Fibroblast of skin of right quadriceps (primary cell): ENCODE results near the gene FBH1.
"Not testable (repeated sequence)": the region's sequence is repeated elsewhere in the genome, so short reads cannot be mapped to it uniquely, and the experiment has no call there.

ENCODE experiments used
- DNase-seq: peaks from one replicate; pipeline ENCODE4 v3.0.0-alpha.2; 2013

FBH1 gene

DNA sequence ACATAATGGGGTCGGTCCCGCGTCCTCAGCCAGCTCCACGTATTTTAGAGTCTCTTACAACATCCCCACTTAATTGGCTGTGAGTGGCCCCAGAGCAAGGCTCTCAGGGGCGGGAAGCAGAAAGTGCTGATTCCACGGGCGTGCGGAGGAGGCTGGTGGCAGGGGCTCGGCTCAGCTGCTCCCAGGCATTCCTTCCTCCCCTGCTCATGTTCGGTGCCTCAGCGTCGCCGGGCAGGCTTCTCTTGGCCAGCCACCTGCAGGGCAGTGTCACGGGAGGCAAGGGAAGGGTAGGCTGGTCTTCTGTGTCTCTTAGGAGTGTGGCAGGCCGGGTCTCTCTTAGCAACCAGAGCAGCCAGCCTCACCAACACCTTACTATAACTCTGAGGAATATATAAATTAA is 53.5 kb downstream of the FBH1 start:
- peak; percentile 28 for DNase-seq

DNA sequence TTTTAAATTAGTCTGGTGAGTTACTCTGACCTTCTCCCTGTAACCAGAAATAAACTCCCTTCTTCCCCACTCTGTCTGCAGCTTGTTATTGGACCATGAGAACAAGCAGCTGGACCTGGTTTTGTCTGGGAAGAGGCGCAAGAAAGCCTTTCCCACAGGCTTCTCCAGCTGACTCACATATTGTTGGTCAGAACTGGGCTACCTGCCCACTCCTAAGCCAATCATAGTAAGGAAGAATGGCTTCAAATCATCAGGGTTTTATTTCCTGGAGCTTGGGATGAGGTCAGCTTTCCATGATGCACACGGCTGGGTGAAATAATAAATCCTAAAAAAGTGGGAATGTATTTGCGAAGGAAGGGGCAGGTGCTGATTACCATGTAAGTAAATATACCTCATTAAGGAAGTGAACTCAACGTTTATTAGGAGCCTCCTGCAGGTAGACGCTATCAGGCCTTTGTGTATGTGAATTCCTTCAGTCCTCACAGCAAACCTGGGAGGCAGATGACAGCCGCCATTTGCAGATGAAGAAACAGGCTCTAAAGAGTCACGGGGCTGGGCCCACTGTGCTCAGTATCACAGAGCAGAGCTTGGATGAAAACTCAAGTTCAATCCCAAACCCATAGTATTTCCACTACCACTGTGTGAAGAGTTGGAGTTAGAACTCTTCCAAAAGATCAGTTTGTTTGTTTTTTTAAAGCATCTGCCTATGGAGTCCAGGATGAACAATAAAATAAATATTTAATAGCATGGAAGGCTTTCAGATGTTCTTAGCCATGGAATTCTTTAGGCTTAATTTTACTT is 54.5 kb downstream of the FBH1 start:
- DNase-seq, result peak; percentile 99

DNA sequence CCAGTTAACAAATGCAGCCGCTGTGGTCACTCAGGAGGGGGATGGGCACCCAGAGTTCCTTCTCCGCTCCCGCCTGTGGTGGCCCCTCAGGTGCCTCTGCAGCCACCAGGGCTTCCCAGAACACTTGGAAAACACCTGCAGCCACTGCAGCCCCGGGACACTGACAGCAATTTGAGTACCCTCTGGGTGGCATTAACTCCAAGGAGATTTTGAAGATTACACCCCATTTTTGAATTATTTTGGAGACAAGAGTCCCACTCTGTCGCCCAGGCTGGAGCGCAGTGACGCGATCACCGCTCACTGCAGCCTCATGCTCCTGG is 55.1 kb downstream of the FBH1 start:
- no peak for DNase-seq

DNA sequence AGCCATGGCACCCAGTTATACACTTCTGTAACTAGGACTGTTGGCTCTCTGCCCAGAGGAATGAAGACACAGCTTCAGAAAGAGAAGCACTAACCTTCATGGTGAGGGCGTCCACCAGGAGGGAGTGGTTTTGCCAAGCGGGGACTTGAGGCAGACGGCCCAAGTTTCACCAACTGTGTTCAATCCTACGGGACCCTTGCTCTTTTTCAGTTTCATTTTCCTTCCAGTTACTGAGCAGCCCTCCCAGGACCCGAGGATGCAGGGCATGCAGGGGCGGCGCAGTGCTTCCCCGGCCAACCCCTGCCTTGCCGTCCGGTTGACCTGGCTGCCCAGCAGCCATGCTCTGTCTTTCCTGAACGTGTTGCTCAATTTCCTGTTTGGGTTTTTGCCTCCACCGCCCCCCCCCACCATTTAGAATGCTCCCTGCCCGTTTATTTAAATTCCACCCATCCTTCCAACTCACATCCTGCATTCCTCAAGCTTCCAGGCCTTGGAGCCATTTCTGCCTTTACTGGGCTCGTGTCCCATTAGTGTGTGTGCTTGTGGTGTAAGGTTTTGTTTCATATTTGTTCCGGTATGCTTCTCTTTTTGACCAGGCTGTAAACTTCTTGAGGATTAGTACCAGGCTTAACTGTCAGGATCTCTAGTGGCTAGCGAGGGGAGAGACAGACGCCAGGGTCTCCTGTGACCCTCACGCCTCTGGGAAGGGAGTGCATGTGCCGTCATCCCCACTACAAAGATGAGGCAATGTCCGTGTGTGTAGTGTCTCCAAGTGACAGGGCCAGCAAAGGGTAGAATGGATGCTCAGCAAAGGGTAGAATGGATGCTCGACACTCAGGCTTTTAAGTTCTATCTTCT is 55.7 kb downstream of the FBH1 start:
- DNase-seq, result peak; percentile 93

DNA sequence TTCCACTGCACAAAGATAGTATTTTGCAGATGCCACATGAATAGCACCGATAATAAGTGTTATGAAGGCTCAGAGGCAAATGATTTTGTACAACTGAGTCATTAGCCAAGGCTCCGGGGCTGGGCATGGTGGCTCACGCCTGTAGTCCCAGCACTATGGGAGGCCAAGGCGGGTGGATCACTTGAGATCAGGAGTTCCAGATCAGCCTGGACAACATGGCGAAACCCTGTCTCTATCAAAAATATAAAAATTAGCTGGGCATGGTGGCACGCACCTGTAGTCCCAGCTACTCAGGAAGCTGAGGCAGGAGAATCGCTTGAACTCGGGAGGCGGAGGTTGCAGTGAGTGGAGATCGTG is 56.4 kb downstream of the FBH1 start:
- not testable (repeated sequence) for DNase-seq

DNA sequence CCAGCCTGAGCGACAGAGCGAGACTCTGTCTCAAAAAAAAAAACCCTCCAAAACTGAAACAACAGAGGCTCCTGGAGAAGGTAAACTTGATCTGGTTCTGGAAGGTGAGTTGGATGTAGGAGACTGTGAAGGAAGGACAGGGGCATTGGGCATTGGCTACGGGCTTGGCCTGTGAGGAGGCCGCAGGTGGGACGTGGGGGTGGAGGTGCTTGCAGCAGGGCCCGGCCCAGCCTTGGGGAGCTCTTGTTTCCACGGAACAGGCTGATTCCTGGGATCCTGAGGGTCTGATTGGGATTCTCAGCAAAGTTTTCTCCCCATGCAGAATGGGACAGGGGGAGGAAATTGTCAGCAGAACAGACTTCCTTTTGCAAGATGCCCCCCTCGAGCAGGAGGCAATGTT is 56.7 kb downstream of the FBH1 start:
- no peak for DNase-seq

DNA sequence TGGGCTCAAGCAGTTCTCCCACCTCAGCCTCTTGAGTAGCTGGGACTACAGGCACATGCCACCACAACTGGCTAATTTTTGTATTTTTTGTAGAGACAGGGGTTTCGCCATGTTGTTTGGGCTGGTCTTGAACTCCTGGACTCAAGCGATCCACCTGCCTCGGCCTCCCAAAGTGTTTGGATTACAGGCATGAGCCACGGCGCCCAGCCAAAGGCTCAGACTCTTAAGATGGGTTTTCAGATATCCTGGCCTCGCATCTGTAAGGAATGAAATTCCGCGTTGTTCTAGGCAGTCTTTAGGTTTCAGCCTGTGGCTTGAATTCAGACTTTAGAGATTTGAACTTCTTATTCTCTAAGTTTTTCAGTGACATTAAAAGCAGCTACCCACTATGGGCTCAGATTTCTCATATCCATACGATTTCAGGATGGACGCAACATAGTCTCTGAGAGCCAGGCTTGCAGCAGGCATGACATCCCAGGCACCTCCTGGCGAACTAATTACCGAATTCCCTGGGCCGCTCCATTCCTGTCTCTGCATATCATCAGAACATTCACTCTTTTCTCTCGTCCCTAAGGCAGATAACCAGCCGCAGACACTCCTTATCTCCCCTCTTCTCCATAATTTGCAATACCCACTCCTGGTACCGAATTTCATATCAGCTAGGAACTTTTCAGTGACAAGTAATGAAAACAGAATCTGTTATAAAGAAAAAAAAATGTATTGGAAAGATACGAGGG is 57.6 kb downstream of the FBH1 start:
- no peak for DNase-seq

DNA sequence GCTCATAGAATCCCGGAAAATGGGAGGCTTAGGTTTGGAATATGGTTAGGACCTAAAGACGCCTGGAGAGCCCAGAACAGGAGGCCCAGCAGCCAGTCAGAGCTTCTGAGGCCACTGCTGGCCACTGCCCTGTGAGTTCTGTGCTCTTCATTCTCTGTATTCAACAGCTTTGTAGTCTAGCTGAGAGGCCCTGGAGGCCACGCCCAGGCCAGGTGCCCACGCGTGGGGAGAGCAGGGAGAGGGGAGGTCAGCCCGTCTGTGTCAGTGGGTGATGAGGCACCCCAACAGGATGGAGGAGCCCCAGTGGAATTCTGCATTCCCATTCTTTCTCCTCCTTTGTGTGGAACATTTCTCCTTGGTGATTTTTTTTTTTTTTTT is 58.2 kb downstream of the FBH1 start:
- DNase-seq, result no peak

DNA sequence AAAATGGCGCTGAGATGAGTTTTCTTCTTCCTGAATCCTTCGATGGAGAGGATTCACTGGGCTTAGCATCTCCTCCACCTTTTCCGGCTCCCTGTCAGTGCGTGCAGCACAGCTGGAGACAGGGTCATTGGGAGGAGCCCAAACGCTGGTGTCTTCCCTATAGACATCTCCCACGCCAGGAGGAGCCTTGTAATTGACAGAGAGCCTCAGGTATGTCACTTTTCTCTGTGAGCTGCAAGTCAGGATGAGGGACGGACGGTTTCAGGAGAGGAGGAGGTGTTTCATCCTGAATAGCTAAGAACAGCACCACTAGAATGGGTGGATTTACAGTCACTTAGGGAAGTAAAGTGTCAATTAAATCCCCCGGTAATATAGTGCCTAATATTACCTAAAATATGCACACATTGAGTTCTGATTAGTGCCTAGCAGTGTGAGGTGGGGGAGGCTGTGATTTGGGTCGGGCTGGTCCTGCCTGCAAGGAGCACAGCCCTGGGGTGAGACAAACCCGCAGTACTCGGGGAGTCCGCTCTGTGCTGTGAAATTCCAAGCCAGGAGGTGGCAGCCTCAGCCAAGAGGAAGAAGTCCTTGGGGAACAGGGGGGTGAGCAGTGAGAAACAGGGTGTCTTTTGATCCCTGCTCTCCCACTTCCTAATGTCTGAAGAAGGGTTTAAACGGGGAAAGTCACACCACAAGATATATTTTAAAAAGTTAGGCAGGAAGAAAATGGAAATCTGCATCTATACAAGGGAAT is 59.1 kb downstream of the FBH1 start:
- DNase-seq, result peak; percentile 60

DNA sequence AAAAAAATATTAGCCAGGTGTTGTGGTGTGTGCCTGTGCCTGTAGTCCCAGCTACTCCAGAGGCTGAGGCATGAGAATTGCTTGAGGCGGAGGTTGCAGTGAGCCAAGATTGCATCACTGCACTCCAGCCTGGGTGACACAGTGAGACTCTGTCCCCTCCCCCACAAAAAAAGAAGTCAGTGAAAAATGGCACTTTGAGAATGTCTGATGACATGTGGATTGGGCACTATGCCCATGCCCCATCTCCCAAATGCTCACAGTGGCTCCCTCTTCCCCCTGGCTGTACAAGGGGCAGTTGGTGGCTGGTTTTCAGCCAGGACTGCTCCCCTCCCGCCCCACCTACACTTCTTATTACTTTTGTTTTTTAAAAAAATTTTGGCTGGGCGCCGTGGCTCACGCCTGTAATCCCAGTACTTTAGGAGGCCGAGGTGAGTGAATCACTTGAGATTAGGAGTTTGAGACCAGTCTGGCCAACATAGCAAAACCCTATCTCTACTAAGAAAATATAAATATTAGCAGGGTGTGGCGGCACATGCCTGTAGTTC is 61.2 kb downstream of the FBH1 start:
- no peak for DNase-seq

DNA sequence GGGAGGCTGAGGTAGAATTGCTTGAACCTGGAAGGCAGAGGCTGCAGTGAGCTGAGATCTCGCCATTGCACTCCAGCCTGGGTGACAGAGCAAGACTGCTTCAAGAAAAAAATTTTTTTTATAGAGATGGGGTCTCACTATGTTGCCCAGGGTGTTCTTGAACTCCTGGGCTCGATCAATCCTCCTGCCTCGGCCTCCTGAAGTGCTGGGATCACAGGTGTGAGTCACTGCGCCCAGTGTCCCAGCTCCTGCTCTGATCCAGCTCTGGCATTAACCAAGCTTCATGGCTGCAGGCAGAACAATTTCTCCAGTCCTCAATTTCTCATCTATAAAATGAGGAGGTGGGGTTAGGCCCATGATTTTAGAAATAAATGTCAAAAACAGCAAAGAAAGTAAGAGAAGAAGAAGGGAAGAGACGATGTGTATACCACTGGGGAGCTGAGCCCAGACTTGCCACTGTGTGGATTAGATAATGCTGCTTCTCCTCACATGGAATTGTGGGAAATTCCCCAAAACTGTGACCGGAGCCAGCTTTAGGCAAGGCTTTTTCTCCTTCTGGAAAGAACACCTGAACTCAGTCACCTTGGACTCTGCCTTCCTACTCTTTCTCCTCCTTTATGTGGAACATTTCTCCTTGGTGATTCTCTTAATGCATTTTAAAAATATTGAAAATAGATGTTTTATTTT is 61.8 kb downstream of the FBH1 start:
- no peak for DNase-seq

DNA sequence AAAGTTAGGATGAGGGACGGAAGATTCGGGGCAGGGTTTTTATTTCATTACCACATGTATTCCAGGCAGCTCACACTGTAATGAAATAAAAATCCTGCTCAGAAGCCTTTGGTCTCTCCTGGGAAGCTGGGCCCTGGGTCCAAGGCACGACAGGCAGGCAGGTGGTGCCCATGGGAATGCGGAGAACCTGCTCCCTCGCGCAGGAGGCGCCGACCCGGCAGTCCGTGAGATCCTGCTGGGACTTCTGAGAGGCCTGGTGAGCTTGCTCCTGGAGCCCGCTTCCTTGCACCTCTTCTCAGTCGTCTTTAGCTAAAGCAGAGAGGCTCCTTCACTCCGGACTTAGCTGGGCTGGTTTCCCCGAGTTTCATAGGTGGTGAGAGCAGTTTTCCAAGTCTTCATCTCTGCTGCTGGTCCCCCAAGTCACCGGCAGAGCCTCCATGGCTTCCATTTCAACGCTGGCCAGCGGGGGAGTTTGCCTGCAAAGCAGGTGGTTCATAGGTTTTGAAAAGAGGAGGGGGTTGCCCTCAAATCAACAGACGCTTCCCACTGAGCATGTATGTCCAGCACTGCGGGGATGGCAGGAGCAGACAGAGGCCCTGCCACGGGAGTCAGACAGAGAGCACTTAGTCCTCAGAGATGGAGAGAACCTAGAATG is 62.8 kb downstream of the FBH1 start:
- no peak for DNase-seq

DNA sequence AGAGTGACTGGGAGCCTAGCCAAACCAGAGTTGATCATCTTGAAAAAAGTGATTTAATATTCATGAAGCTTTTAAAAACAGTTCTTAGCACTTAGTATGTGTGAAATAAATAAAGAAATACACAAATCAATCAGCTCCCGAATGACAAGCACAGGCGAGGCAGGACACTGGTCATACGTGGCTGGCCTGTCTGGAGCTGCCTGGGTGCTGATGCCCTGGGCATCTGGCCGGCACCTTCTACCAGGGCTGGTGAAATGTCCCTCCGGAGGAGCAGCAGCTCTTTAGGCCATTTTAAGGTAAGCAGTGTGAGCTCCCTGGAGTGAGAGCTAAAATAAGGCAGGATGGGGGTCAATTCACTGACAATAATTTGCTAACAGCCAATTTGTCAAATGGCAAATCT is 63.6 kb downstream of the FBH1 start:
- no peak for DNase-seq

DNA sequence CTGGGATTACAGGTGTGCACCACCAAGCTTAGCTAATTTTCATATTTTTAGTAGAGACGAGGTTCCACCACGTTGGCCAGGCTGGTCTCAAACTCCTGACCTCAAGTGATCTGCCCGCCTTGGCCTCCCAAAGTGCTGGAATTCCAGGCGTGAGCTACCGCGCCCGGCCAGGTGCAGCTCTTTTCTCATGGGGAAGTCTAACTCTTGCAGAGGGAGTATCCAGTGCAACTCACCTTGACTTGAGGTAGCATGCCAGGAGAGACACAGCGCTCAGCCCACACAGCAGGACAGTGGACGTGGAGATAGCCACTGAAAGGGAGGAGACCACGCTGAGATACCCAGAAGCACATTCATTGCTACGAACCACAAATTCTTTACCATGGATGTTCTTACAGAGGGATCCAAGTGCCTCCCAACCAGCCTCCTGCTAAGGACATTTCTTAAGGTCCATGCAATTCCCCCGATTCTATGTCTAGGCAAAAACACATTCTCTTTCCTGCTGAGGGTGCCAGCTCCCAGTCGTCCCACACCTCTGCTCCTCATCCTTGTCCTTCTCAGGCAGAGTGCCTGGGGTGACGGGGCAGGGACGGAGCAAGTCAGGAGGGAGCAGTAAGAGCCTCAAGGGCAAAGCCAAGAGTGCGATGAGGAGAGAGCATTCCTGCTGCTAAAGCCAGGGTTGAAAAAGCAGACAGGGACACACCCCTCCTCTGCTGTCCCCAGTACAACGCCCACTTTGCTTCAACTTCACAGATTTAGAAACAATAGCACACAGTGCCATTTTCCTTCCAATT is 66.3 kb downstream of the FBH1 start:
- DNase-seq, result no peak

DNA sequence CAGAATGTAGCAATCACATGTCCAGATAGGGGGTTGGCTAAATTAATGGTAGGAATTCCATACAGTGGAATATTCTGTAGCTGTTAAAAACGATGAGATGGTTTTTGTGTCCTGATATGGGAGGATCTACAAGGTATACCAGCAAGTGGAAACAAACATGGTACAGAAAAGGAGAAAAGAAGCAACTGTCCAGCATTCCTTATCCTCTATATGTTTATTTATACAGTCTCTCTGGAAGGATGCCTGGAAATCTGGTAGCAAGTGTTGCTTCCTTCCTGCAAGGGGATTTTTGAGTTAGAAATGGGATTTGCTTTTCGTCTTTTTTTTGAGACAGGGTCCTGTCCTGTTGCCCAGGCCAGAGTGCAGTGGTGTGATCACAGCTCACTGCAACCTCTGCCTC is 68.0 kb downstream of the FBH1 start:
- peak; percentile 59 for DNase-seq

DNA sequence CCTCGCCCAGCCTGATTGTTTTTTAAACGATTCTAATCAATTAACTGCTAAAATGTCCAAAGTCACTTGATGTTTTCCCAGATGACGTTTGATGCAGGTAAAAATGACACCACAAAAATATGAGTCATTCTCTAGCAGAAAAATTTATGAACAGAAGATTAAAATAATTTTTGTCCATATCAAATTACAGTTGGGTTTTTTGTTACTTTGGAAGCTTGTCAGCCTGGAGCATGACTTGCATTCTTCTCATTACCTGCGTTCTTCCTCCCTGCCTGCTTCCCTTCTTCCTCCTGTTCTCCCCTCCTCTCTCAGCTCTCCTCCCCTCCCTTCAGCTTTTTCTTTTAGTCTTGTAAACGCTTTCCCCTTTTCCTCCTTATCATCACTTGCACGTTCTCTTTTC is 68.6 kb downstream of the FBH1 start:
- DNase-seq, result no peak

DNA sequence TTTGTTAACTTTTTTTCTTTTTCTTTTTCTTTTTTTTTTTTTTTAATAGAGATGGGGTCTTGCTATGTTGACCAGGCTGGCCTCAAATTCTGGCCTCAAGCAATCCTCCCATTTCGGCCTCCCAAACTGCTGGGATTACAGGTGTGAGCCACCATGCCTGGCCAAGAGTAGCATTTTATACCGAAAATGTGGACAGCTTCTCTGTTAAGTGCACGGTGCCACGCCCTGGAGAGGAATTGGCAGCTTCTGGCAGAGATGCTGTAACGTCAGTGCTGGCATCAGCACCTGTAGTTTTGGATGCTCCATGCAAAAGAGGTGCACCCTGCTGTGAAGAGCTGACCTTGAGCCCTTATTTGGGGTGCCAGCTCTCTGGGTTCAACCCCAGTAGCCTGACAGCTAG is 69.1 kb downstream of the FBH1 start:
- no peak for DNase-seq

DNA sequence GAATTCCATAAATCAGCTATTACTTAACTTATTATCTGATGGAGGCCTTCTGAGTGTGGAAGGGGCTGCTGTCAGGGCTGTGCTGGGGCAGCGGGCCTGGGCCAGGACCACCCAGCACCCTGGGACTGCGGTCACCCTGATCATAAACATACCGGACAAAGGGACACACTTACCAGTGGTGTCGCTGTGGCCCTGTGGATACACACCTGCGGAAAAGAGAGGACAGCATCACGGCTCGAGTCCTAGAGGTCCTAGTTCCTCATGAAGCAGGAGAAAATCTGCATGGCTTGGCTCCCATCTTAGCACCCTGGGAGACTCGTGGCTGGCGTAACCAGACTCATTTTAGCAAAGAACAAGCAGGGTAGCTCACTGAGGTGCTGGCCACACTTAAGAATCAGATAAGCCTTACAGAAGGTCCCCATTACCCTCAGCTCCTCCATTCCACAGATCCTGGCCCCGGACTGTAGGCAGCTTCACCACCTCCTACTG is 69.6 kb downstream of the FBH1 start:
- no peak for DNase-seq

DNA sequence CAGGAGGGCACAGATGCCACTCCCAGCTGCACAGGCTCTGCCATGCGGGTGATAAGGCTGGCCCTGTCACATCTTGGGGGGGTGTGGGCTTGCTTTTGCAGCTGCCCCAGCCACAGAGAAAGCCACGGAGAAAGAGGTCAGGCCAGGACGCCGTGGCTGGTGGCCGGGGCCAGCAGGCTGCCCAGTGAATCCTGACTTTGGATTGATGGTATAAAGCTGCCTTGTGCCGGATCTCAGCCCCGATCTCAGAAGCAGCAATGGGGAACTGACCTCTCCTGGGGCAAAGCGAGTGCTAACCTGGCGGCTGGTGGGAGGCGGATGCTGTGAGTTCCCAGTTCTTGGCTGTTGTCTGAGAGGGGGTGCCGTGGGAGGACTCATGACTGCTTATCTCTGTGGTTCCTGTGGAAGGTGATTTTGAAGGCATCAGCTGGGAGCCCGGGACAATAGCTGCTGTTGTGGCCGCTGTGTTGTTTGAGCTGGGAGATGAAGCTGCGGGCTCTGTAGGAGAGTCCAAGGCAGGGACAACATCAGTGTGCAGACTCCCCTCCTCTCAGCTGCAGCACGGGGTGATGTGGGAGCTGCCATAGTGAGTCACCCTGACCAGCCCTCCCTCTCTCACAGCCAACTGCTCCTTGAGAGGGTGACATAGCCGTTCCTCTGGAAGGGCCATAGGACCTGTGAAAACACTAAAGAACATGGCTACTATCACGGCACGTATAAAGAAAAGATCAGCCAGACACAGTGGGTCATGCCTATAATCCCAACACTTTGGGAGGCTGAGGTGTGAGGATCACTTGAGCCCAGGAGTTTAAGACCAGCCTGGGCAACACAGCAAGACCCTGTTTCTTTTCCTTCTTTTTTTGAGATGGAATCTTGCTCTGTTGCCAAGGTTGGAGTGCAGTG is 70.3 kb downstream of the FBH1 start:
- no peak for DNase-seq

DNA sequence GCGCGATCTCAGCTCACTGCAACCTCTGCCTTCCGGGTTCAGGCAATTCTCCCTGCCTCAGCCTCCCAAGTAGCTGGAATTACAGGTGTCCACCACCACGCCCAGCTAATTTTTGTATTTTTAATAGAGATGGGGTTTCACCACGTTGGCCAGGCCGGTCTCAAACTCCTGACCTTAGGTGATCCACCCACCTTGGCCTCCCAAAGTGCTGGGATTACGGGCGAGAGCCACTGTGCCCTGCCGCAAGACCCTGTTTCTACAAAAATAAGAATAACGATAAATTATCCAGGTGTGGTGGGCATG is 70.9 kb downstream of the FBH1 start:
- not testable (repeated sequence) for DNase-seq
